Measurements from ENCODE around the gene LRP1B.

LRP1B gene

GRCh38 chr2:141736466-141736865 is 394.4 kb downstream of the LRP1B start:
- TF ChIP-seq ESRRG (CRISPR knock-in tag; IDR thresholded peaks at IDR 0.05) (no peak), ISL1 (CRISPR knock-in tag; IDR thresholded peaks at IDR 0.05) (no peak)
- ATAC-seq: no peak

- no peak for TF ChIP-seq ARNTL (CRISPR knock-in tag; IDR thresholded peaks at IDR 0.05; ENCODE audit: borderline replicate concordance, low read depth)
- no peak for TF ChIP-seq ZNF565 (CRISPR knock-in tag; conservative IDR thresholded peaks at IDR 0.05; ENCODE audit: low read depth)
- TF ChIP-seq, protein P1, sequence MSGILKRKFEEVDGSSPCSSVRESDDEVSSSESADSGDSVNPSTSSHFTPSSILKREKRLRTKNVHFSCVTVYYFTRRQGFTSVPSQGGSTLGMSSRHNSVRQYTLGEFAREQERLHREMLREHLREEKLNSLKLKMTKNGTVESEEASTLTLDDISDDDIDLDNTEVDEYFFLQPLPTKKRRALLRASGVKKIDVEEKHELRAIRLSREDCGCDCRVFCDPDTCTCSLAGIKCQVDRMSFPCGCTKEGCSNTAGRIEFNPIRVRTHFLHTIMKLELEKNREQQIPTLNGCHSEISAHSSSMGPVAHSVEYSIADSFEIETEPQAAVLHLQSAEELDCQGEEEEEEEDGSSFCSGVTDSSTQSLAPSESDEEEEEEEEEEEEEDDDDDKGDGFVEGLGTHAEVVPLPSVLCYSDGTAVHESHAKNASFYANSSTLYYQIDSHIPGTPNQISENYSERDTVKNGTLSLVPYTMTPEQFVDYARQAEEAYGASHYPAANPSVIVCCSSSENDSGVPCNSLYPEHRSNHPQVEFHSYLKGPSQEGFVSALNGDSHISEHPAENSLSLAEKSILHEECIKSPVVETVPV (CRISPR knock-in tag; IDR thresholded peaks at IDR 0.05): no peak
- TF ChIP-seq TSHZ2 (CRISPR knock-in tag; IDR thresholded peaks at IDR 0.05): no peak
- TF ChIP-seq BACH2 (CRISPR knock-in tag; IDR thresholded peaks at IDR 0.05; ENCODE audit: borderline replicate concordance): no peak
- no peak for TF ChIP-seq CREB5 (CRISPR knock-in tag; IDR thresholded peaks at IDR 0.05; ENCODE audit: low read depth)
- no peak for TF ChIP-seq ISL1 (CRISPR knock-in tag; IDR thresholded peaks at IDR 0.05)
- no peak for TF ChIP-seq ZNF70 (CRISPR knock-in tag; IDR thresholded peaks at IDR 0.05)
- no peak for TF ChIP-seq PPARA (CRISPR knock-in tag; IDR thresholded peaks at IDR 0.05; ENCODE audit: borderline replicate concordance)
- TF ChIP-seq TOX (CRISPR knock-in tag; IDR thresholded peaks at IDR 0.05; ENCODE audit: borderline replicate concordance): no peak
- TF ChIP-seq ZC3H10 (CRISPR knock-in tag; IDR thresholded peaks at IDR 0.05): no peak
- TF ChIP-seq ESRRG (CRISPR knock-in tag; IDR thresholded peaks at IDR 0.05): no peak
- TF ChIP-seq OSR1 (CRISPR knock-in tag; IDR thresholded peaks at IDR 0.05): no peak
- TF ChIP-seq ZNF8 (CRISPR knock-in tag; IDR thresholded peaks at IDR 0.05): no peak
- no peak for ATAC-seq
Observed at GRCh38 chr2:141728886-141729285, 401.9 kb downstream of the LRP1B start.

DNA sequence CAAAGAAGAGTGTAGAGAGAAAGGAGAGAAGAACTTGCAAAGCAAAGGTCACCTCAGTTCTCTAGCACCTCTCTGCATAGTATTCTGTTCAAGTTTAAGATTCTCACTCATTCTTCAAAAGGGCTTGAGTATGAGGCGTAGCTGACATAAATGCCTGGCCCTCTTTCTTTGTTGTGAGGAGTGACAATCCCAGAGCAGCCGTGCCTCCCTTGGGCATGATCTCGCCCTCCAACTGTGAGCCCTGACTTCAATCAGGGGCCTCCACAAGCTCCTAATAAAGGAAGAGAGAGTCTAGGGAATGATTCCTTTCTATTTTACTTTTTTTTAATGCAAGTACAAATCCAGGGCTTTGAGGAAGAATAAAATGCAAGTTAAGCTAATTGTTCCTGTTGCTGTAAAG is 402.7 kb downstream of the LRP1B start:
- no peak for ATAC-seq
- TF ChIP-seq GLIS3 (CRISPR knock-in tag; IDR thresholded peaks at IDR 0.05): no peak
- no peak for TF ChIP-seq SNAI2 (CRISPR knock-in tag; IDR thresholded peaks at IDR 0.05)
- TF ChIP-seq TOX (CRISPR knock-in tag; IDR thresholded peaks at IDR 0.05; ENCODE audit: borderline replicate concordance): no peak
- no peak for TF ChIP-seq ZFP30 (CRISPR knock-in tag; IDR thresholded peaks at IDR 0.05)
- no peak for TF ChIP-seq RARB (CRISPR knock-in tag; IDR thresholded peaks at IDR 0.05)
- TF ChIP-seq ZNF70 (CRISPR knock-in tag; IDR thresholded peaks at IDR 0.05): no peak
- TF ChIP-seq ZFP3 (CRISPR knock-in tag; IDR thresholded peaks at IDR 0.05): no peak
- no peak for TF ChIP-seq TSHZ2 (CRISPR knock-in tag; IDR thresholded peaks at IDR 0.05)

- no peak for ATAC-seq
- TF ChIP-seq, protein P2, sequence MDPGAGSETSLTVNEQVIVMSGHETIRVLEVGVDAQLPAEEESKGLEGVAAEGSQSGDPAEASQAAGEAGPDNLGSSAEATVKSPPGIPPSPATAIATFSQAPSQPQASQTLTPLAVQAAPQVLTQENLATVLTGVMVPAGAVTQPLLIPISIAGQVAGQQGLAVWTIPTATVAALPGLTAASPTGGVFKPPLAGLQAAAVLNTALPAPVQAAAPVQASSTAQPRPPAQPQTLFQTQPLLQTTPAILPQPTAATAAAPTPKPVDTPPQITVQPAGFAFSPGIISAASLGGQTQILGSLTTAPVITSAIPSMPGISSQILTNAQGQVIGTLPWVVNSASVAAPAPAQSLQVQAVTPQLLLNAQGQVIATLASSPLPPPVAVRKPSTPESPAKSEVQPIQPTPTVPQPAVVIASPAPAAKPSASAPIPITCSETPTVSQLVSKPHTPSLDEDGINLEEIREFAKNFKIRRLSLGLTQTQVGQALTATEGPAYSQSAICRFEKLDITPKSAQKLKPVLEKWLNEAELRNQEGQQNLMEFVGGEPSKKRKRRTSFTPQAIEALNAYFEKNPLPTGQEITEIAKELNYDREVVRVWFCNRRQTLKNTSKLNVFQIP (CRISPR knock-in tag; IDR thresholded peaks at IDR 0.05; ENCODE audit: borderline replicate concordance, low read depth): no peak
- TF ChIP-seq OSR1 (CRISPR knock-in tag; IDR thresholded peaks at IDR 0.05) (no peak), ZFP30 (CRISPR knock-in tag; IDR thresholded peaks at IDR 0.05) (no peak), RARB (CRISPR knock-in tag; IDR thresholded peaks at IDR 0.05) (no peak), ZFP3 (CRISPR knock-in tag; IDR thresholded peaks at IDR 0.05) (no peak), CSDC2 (CRISPR knock-in tag; IDR thresholded peaks at IDR 0.05) (no peak), TSHZ2 (CRISPR knock-in tag; IDR thresholded peaks at IDR 0.05) (no peak), TCF4 (CRISPR knock-in tag; IDR thresholded peaks at IDR 0.05; ENCODE audit: borderline replicate concordance) (no peak), CREB5 (CRISPR knock-in tag; IDR thresholded peaks at IDR 0.05; ENCODE audit: low read depth) (no peak), GLIS3 (CRISPR knock-in tag; IDR thresholded peaks at IDR 0.05) (no peak), ISL1 (CRISPR knock-in tag; IDR thresholded peaks at IDR 0.05) (no peak), ARNTL (CRISPR knock-in tag; IDR thresholded peaks at IDR 0.05; ENCODE audit: borderline replicate concordance, low read depth) (no peak)
Observed at GRCh38 chr2:141724426-141724825, 406.4 kb downstream of the LRP1B start.

Measured in SK-N-SH treated with all-trans-retinoic acid at 6 μM for 48 hours (cell line).